GM18858 (cell line): ENCODE measurements around the gene TMEM184B.

Source experiments
- ATAC-seq: cut with Tn5 transposase; IDR thresholded peaks from one replicate; pipeline ENCODE4 v1.9.1; 2021; ENCODE audit not compliant: unreplicated experiment

TMEM184B gene

GRCh38 chr22:38207898-38208432 lies 64.8 kb downstream of the TMEM184B start:
- no peak for ATAC-seq

- ATAC-seq = no peak
Measured at GRCh38 chr22:38205261-38206128, 67.3 kb downstream of the TMEM184B start.

GRCh38 chr22:38204784-38205183 lies 68.0 kb downstream of the TMEM184B start:
- ATAC-seq = no peak

GRCh38 chr22:38203855-38204514 lies 68.8 kb downstream of the TMEM184B start:
- no peak for ATAC-seq

GRCh38 chr22:38203090-38203810 lies 69.6 kb downstream of the TMEM184B start:
- no peak for ATAC-seq

- ATAC-seq = no peak
Measured at GRCh38 chr22:38202437-38203089, 70.2 kb downstream of the TMEM184B start.

GRCh38 chr22:38201711-38202436 lies 70.9 kb downstream of the TMEM184B start, which contains the start of gene MAFF:
MAFF (plus strand) TSS chr22:38201994; CDS start chr22:38213854, 11,860 bp downstream.
- no peak for ATAC-seq

- no peak for ATAC-seq
Measured at GRCh38 chr22:38201371-38201710, 71.5 kb downstream of the TMEM184B start.

- no peak for ATAC-seq
Measured at GRCh38 chr22:38199826-38200559, 72.8 kb downstream of the TMEM184B start.

- ATAC-seq = no peak
Measured at GRCh38 chr22:38196791-38197419, 75.9 kb downstream of the TMEM184B start.

GRCh38 chr22:38193580-38193979 lies 79.2 kb downstream of the TMEM184B start:
- no peak for ATAC-seq

- ATAC-seq = no peak
Measured at GRCh38 chr22:38192475-38192863, 80.3 kb downstream of the TMEM184B start.

GRCh38 chr22:38191731-38192474 lies 80.9 kb downstream of the TMEM184B start:
- no peak for ATAC-seq

GRCh38 chr22:38191055-38191454 lies 81.8 kb downstream of the TMEM184B start:
- no peak for ATAC-seq

GRCh38 chr22:38190581-38190980 lies 82.2 kb downstream of the TMEM184B start:
- ATAC-seq = no peak

GRCh38 chr22:38189104-38189503 lies 83.7 kb downstream of the TMEM184B start:
- ATAC-seq = no peak

GRCh38 chr22:38187413-38188212 lies 85.2 kb downstream of the TMEM184B start:
- ATAC-seq = no peak

- no peak for ATAC-seq
Measured at GRCh38 chr22:38186429-38186828, 86.4 kb downstream of the TMEM184B start.
